ENCODE measurements around the gene CAVIN1.
"Not testable (repeated sequence)": the region's sequence is repeated elsewhere in the genome, so short reads cannot be mapped to it uniquely, and the experiment has no call there.

CAVIN1 gene

GRCh38 chr17:42378359-42378958 is 44.6 kb downstream of the CAVIN1 start:
- DNase-seq (ENCODE audit: low read depth): no peak

DNA sequence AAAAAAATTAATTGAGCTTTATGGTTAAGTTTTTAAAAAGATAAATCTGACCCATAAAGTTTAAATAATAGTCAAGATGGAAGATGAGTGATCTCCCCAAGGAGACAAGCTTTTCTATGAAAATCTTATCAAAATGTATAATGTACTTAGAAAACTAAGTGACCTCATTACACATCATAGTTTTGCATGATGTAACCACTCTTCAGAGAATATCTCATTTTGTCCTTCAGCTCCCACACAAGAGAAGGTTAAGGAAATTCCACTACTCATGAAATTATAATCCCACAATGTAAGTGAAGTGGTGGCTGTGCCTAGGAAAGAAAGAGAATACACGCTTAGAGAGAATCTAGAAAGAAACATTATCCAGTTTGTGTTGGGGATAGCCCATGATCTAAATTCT is 49.2 kb downstream of the CAVIN1 start:
- no peak for DNase-seq (ENCODE audit: low read depth)

- DNase-seq (ENCODE audit: low read depth): no peak
Observed at GRCh38 chr17:42372142-42372541, 50.9 kb downstream of the CAVIN1 start.

GRCh38 chr17:42368797-42369561 is 54.1 kb downstream of the CAVIN1 start:
- DNase-seq (ENCODE audit: low read depth): not testable (repeated sequence)

- not testable (repeated sequence) for DNase-seq (ENCODE audit: low read depth)
Observed at GRCh38 chr17:42368310-42368709, 54.7 kb downstream of the CAVIN1 start.

GRCh38 chr17:42366176-42367023 is 56.7 kb downstream of the CAVIN1 start:
- not testable (repeated sequence) for DNase-seq (ENCODE audit: low read depth)

DNA sequence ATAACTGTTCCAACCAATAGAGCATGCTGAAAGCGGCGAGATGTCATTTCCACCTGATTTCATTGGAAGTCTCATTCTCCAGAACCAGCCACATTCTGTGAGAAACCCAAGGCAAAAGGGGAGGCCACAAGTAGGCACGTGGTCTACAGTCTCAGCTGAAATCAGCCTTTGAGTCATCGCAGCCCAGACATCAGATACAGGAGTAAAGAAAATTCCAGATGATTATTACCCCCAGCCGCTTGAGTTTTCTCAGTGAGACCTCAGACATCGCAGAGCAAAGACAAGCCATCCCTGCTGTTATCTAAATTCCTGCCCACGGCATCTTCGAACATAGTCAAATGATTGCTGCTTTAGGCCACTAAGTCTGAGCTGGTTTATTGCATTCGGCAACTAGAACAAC is 57.9 kb downstream of the CAVIN1 start:
- DNase-seq (ENCODE audit: low read depth): peak; percentile 78

- DNase-seq (ENCODE audit: low read depth): peak; percentile 40
Observed at GRCh38 chr17:42363767-42364585, 59.1 kb downstream of the CAVIN1 start.

DNA sequence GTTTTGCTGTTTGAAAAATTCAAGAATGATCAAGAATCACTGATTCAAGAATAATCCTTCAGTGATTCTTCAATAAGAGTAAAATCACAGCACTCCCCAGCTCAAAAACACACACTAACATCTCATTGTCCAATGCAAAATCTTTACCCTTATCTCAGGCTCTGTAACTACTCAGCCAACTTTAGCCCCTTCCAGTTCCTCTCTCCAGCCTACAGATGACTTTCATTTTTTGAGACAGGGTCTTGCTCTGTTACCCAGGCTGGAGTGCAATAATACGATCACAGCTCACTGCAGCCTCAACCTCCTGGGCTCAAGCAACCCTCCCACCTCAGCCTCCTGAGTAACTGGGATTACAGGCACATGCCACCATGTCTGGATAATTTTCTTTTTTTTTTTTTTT is 59.8 kb downstream of the CAVIN1 start:
- DNase-seq (ENCODE audit: low read depth): no peak

GRCh38 chr17:42362245-42362961 is 60.7 kb downstream of the CAVIN1 start:
- DNase-seq (ENCODE audit: low read depth): no peak

- no peak for DNase-seq (ENCODE audit: low read depth)
Observed at GRCh38 chr17:42361781-42362186, 61.3 kb downstream of the CAVIN1 start.

GRCh38 chr17:42360388-42360787 is 62.7 kb downstream of the CAVIN1 start:
- not testable (repeated sequence) for DNase-seq (ENCODE audit: low read depth)

DNA sequence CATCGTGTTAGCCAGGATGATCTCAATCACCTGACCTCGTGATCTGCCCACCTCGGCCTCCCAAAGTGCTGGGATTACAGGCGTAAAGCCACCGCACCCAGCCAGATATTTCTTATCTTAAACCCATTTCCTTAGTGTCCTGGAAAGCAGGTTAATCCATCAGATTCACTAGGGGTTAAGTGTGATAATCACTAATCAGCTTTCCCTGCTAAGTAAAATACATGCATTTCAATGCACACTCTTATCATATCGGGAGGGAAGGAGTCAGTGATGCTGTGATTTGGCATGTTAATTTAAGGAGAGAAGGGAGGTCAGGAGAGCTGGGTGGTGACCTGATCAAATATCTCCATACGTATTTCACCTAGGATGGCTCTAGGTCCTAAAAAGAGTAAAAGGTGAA is 63.9 kb downstream of the CAVIN1 start:
- no peak for DNase-seq (ENCODE audit: low read depth)

- no peak for DNase-seq (ENCODE audit: low read depth)
Observed at GRCh38 chr17:42358434-42358833, 64.6 kb downstream of the CAVIN1 start.

DNA sequence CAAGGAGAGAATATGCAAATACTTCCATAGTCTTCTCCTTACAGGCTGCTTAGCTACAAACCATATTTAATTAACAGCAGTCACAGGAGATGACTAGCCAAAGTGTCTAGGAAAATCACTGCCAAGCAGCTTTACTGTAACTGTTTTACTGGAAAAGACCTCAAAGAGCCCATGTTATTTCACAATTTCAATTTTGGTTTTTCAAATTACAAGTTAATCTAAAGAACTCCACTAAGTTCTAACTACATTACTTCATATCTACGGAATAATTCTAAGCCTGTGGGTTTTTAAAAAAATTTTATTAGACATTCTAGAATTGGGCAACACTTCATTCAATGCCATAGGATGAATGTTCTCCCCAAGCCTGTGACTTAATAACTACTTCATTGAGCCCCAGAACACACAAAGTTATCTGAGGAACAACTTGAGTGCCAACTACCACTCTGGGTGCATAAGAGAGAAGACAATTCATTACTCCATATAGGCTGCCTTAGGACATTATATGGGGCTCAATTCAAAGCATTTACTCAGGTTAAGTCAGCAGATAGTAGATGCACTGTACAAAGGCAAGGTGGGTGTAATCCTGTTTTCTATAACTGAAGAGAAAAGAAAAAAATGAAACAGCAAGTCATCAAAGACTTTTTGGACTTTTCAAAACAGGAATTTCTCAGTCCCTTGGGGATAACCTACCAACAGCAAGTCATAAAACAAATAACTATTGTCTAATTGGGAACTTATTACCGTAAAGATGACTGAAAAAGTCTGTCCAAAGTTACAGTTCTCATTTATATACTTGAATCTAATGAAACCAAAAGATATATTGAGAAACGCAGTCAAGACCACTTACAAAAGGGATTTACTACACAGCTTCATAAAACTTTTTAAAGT is 67.9 kb downstream of the CAVIN1 start:
- DNase-seq (ENCODE audit: low read depth): no peak

Data from non-pigmented ciliary epithelial cell (primary cell).